HepG2 (cell line): Measurements from ENCODE around the gene ZNF3. TPM values are rescaled to one million over a fixed set of nuclear protein-coding genes. Genes with fewer than 3 reads are reported as not detected.

ENCODE experiments used
- ATRX ChIP-seq: sonication (generic); formaldehyde crosslinking; IDR thresholded peaks from 2 replicates; pipeline ENCODE4 v1.4.0; 2020; ENCODE audit warnings: missing genetic modification reagents, borderline replicate concordance
- FOXK2 ChIP-seq: fragments of 450-650 bp; IDR thresholded peaks from 2 replicates; pipeline ENCODE4 v1.6.1; 2016
- ISX ChIP-seq: sonication (generic); formaldehyde crosslinking; conservative IDR thresholded peaks from 2 replicates; pipeline ENCODE4 v1.5.0; 2020; ENCODE audit warnings: missing genetic modification reagents
- MED8 ChIP-seq: sonication (generic); formaldehyde crosslinking; IDR thresholded peaks from 2 replicates; pipeline ENCODE4 v1.8.1; 2023; ENCODE audit warnings: mild to moderate bottlenecking, missing genetic modification reagents; ENCODE audit not compliant: insufficient replicate concordance
- NCOA2 ChIP-seq: sonication (generic); formaldehyde crosslinking; IDR thresholded peaks from 2 replicates; pipeline ENCODE4 v1.8.0; 2022; ENCODE audit warnings: inconsistent platforms
- NFE2 ChIP-seq: sonication (generic); formaldehyde crosslinking; IDR thresholded peaks from 2 replicates; pipeline ENCODE4 v1.4.0; 2020; ENCODE audit warnings: missing genetic modification reagents
- PRDM4 ChIP-seq: sonication (generic); formaldehyde crosslinking; IDR thresholded peaks from 2 replicates; pipeline ENCODE4 v1.9.0; 2021; ENCODE audit warnings: missing genetic modification reagents, borderline replicate concordance
- PRMT3 ChIP-seq: sonication (generic); formaldehyde crosslinking; IDR thresholded peaks from 2 replicates; pipeline ENCODE4 v1.8.1; 2022; ENCODE audit warnings: low read depth, mild to moderate bottlenecking, moderate library complexity, missing genetic modification reagents, borderline replicate concordance
- RBM22 ChIP-seq: fragments of 200-400 bp; formaldehyde crosslinking; optimal IDR thresholded peaks from 2 replicates; pipeline ENCODE3; 2017; ENCODE audit warnings: mild to moderate bottlenecking, low read length, moderate library complexity
- SNAPC4 ChIP-seq: sonication (generic); formaldehyde crosslinking; IDR thresholded peaks from 2 replicates; pipeline ENCODE4 v1.4.0; 2020; ENCODE audit warnings: mild to moderate bottlenecking, missing genetic modification reagents
- SP2 ChIP-seq: sonication (generic); formaldehyde crosslinking; IDR thresholded peaks from 2 replicates; pipeline ENCODE4 v1.5.1; 2020; ENCODE audit warnings: mild to moderate bottlenecking, missing genetic modification reagents
- TBL1XR1 ChIP-seq: fragments of 150-350 bp; IDR thresholded peaks from 2 replicates; pipeline ENCODE4 v1.6.1; 2014; ENCODE audit warnings: borderline replicate concordance, low read length; ENCODE audit not compliant: partially characterized antibody
- ZIK1 ChIP-seq: sonication (generic); formaldehyde crosslinking; IDR thresholded peaks from 2 replicates; pipeline ENCODE4 v1.5.0; 2020; ENCODE audit warnings: mild to moderate bottlenecking, low read depth, missing genetic modification reagents, borderline replicate concordance
- ZKSCAN8 ChIP-seq: IDR thresholded peaks from 2 replicates; pipeline ENCODE4 v1.6.1; 2016; ENCODE audit warnings: borderline replicate concordance, missing genetic modification reagents, missing compliant biosample characterization
- ZMYM2 ChIP-seq: sonication (generic); formaldehyde crosslinking; IDR thresholded peaks from 2 replicates; pipeline ENCODE4 v1.8.0; 2022; ENCODE audit warnings: mild to moderate bottlenecking, missing genetic modification reagents
- ZNF143 ChIP-seq: sonication (generic); formaldehyde crosslinking; IDR thresholded peaks from 2 replicates; pipeline ENCODE4 v1.4.0; 2020; ENCODE audit warnings: missing genetic modification reagents
- ZNF235 ChIP-seq: sonication (generic); formaldehyde crosslinking; IDR thresholded peaks from 2 replicates; pipeline ENCODE4 v1.8.1; 2023; ENCODE audit warnings: mild to moderate bottlenecking, missing genetic modification reagents, borderline replicate concordance
- ZNF292 ChIP-seq: sonication (generic); formaldehyde crosslinking; IDR thresholded peaks from 2 replicates; pipeline ENCODE4 v1.8.1; 2022; ENCODE audit warnings: mild to moderate bottlenecking, low read depth, missing genetic modification reagents, borderline replicate concordance
- ZNF414 ChIP-seq: sonication (generic); formaldehyde crosslinking; IDR thresholded peaks from 2 replicates; pipeline ENCODE4 v1.5.0; 2020; ENCODE audit warnings: missing genetic modification reagents
- ZNF44 ChIP-seq: sonication (generic); formaldehyde crosslinking; IDR thresholded peaks from 2 replicates; pipeline ENCODE4 v1.5.1; 2020; ENCODE audit warnings: mild to moderate bottlenecking, missing genetic modification reagents
- ZNF558 ChIP-seq: sonication (generic); formaldehyde crosslinking; IDR thresholded peaks from 2 replicates; pipeline ENCODE4 v1.9.0; 2022; ENCODE audit warnings: mild to moderate bottlenecking, missing genetic modification reagents, borderline replicate concordance
- ZNF703 ChIP-seq: sonication (generic); formaldehyde crosslinking; IDR thresholded peaks from 2 replicates; pipeline ENCODE4 v1.5.1; 2020; ENCODE audit warnings: missing genetic modification reagents, mild to moderate bottlenecking, moderate library complexity, borderline replicate concordance
- ZNF788 ChIP-seq: sonication (generic); formaldehyde crosslinking; IDR thresholded peaks from 2 replicates; pipeline ENCODE4 v1.5.0; 2020; ENCODE audit warnings: mild to moderate bottlenecking, missing genetic modification reagents, borderline replicate concordance
- polyA plus RNA-seq, 8 experiments: library from polyadenylated mRNA; depleted of rRNA in 3 of 8; stranded (reverse) in 7 of 8; unstranded in 1 of 8; fragments of >200 nt; fragmentation: Illumina TruSeq in 4 of 8; extraction: Trizol in 4 of 8; gene quantifications; 2 replicates each; pipeline versions ENCODE4 v1.2.1 to v1.2.3, GENCODE V29; 2011 to 2016; ENCODE audit warnings: low read depth in 4 of 8, missing spikeins in 1 of 8, mixed read lengths in 1 of 8; ENCODE audit not compliant: insufficient read depth in 1 of 8
- total RNA-seq, 5 experiments: library from RNA; depleted of rRNA; stranded (reverse); fragments of >200 nt; fragmentation: Illumina TruSeq; extraction: Trizol; gene quantifications; 2 replicates each; pipeline ENCODE4 v1.2.3, GENCODE V29; 2016; ENCODE audit warnings: low read depth in 1 of 5

ZNF3 gene
- total and polyA plus RNA-seq, 2 of the 13 experiments (the other 11 are each of a cell fraction or from before 2014, with no cell fraction given) = 33.7 to 56.9 TPM

GRCh38 chr7:100100420-100101015, 19.0 kb upstream of the ZNF3 start (continued):
- no peak for TF ChIP-seq ZNF414 (CRISPR knock-in tag)
- TF ChIP-seq ZNF703 (CRISPR knock-in tag) = 0 out of 2 replicates have a peak, but pooled peaks have one; percentile 39
- TF ChIP-seq PRDM4 = no peak
- no peak for TF ChIP-seq ISX
- TF ChIP-seq RBM22 = no peak
- peak; percentile 34; the same call in 1 of the 2 replicates for TF ChIP-seq ZIK1 (CRISPR knock-in tag)
- peak; percentile 93; the same call in 1 of the 2 replicates for TF ChIP-seq ZNF788
- TF ChIP-seq ZNF44 (CRISPR knock-in tag) = no peak
- TF ChIP-seq ZNF292 (CRISPR knock-in tag) = no peak
- no peak for TF ChIP-seq NFE2 (CRISPR knock-in tag)
- TF ChIP-seq SP2 (CRISPR knock-in tag) = peak; percentile 94
- TF ChIP-seq PRMT3 = no peak
- peak; percentile 65; the same call in 1 of the 2 replicates for TF ChIP-seq ZNF558 (CRISPR knock-in tag)
- TF ChIP-seq ZNF235 (CRISPR knock-in tag) = no peak
- no peak for TF ChIP-seq MED8 (CRISPR knock-in tag)
- no peak for TF ChIP-seq ATRX (CRISPR knock-in tag)
- TF ChIP-seq TBL1XR1 = peak; percentile 31
- TF ChIP-seq ZMYM2 = no peak
- TF ChIP-seq ZKSCAN8 (CRISPR knock-in tag) = no peak
- peak; percentile 99 for TF ChIP-seq FOXK2
- no peak for TF ChIP-seq SNAPC4 (CRISPR knock-in tag)
- TF ChIP-seq ZNF143 (CRISPR knock-in tag) = peak; percentile 48; the same call in 1 of the 2 replicates
- no peak for TF ChIP-seq NCOA2
